ENCODE measurements around the gene CDC42BPB. TPM values are rescaled to one million over a fixed set of nuclear protein-coding genes. Genes with fewer than 3 reads are reported as not detected.

The CDC42BPB gene, protein sequence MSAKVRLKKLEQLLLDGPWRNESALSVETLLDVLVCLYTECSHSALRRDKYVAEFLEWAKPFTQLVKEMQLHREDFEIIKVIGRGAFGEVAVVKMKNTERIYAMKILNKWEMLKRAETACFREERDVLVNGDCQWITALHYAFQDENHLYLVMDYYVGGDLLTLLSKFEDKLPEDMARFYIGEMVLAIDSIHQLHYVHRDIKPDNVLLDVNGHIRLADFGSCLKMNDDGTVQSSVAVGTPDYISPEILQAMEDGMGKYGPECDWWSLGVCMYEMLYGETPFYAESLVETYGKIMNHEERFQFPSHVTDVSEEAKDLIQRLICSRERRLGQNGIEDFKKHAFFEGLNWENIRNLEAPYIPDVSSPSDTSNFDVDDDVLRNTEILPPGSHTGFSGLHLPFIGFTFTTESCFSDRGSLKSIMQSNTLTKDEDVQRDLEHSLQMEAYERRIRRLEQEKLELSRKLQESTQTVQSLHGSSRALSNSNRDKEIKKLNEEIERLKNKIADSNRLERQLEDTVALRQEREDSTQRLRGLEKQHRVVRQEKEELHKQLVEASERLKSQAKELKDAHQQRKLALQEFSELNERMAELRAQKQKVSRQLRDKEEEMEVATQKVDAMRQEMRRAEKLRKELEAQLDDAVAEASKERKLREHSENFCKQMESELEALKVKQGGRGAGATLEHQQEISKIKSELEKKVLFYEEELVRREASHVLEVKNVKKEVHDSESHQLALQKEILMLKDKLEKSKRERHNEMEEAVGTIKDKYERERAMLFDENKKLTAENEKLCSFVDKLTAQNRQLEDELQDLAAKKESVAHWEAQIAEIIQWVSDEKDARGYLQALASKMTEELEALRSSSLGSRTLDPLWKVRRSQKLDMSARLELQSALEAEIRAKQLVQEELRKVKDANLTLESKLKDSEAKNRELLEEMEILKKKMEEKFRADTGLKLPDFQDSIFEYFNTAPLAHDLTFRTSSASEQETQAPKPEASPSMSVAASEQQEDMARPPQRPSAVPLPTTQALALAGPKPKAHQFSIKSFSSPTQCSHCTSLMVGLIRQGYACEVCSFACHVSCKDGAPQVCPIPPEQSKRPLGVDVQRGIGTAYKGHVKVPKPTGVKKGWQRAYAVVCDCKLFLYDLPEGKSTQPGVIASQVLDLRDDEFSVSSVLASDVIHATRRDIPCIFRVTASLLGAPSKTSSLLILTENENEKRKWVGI (N-terminal part only)
- not detected for polyA plus RNA-seq

DNA sequence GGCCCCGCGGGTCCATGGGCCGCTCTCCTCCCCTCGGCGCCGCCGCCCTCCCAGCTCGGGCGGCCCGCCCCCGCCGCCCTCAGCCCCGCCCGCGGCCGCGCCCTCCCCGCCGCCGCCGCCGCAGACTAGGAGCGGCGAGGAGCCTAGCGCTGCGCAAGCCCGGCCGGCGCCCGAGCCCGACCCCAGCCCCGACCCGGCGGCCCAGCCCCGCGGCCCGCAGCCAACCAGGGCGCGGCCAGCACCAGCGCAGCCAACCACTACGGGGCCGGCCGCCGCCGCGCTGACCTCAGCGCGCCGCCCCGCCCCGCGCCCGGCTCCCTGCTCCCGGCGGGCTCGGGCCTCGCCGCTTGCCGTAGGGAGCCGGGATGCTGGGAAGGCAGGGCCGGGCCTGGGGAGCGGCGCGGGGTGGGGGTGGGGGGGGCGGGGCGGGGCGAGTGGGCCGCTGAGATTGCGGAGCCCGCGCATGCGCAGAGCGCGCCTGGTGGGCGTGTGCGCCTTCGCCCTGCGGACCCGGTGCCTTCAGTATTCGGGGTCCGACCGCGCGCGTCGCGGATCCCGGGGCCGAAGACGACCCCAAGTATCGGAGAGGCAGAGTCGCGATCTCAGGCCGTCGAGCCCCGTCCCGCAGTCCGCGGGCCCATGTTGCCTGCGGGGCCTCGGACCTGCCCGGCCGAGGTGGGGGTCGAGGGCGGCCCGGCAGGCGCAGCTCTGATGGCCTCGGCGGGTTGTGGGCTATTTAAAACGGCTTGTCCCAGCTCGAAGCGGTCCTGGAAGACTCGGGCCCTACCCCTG lies at the start of gene CDC42BPB:
Gene CDC42BPB (minus strand): TSS at position 178 of the 792 bp plus-strand sequence. CDS start 376 bp downstream, outside the sequence.
- peaks cover 19 to 37% (median 23%) of the 10 kb centered on the region in 3 donors for H3K27me3 Mint-ChIP-seq (ENCODE audit: low read depth in 3 of 3)
- peak; percentile 39 to 45 (median 44) for DNase-seq
- no peaks in the 10 kb centered on the region for H3K36me3 Mint-ChIP-seq
- H3K4me3 Mint-ChIP-seq, result peak within 1 kb of the TSS; percentile 38 to 74 (median 57)
- peaks cover 0 to 6% of the 10 kb centered on the region in 2 donors for H3K4me1 Mint-ChIP-seq
- no peak within 1 kb of the TSS for H3K27ac Mint-ChIP-seq
- H3K9me3 Mint-ChIP-seq, result no peaks in the 10 kb centered on the region

DNA sequence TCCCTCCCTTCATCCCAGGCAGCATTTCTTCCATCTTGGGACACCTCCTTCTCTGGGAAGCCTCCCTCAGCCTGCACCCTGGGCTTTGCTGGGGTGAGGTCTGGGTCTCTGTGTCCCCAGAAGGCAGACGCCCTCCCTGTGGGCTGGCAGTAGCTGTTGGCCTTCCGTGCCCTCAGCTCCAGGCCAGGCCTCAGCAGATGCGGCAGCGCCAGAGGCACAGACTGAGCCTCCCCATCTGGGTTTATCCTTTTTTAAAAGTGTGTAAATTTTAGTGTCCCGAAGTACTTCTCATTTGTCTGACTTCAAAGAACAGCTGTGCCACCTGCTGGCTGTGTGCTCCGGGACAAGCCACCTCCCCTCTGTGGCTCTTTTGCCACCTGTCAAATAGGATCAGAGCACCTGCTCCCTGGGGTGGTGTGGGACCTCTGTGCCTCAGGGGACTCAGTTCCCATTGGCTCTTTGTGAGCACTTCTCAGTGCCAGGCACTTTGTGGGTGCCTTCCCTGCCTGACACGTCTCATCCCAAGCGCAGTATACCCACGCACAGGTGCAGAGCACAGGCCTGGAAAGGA lies 48.3 kb upstream of the CDC42BPB start:
- peaks cover 0 to 4% (median 3%) of the 10 kb centered on the region in 3 donors for H3K27me3 Mint-ChIP-seq (ENCODE audit: low read depth in 3 of 3)
- no peak overlapping the region for H3K4me3 Mint-ChIP-seq
- peaks cover 0 to 2% of the 10 kb centered on the region in 2 donors for H3K4me1 Mint-ChIP-seq
- no peaks in the 10 kb centered on the region for H3K36me3 Mint-ChIP-seq
- no peaks in the 10 kb centered on the region for H3K9me3 Mint-ChIP-seq
- DNase-seq, result no peak
- no peak overlapping the region for H3K27ac Mint-ChIP-seq

DNA sequence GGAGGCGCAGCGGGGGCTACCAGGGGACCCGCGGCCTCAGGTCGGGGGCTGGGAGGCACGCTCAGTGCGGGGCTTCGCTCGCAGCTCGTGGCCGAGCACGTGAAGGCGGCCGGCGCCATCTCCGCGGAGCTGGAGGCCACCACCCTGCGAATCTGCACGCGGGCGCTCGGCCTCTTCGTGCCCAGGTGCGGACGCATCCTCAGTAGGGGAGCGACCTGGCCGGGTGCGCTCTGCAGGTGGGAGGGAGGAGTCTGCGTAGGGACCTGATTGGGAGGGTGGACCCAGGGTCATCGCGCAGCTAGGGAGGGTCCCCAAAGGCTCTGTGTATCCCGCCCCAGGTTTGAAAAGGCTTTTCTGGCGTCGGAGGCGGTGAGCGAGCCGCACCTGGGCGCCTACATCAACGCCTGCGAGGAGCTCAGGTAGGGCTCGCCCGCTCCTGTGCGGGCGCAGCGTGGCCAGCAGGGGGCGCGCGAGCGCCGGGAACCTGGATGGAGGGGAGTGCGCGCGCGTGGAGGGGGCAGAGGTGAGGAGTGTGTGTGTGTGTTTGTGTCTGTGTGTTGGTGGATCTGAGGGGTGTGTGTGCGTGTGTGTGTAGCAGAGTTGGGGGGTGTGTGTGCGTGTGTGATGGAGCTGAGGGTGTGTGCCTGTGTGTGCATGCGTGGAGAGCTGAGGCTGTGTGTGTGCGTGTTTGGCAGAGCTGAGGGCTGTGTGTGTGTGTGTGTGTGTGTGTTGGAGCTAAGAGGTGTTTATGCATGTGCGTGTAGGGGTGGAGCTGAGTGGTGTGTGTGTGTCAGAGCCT lies 47.5 kb upstream of the CDC42BPB start:
- peaks cover 0 to 2% of the 10 kb centered on the region in 2 donors for H3K4me1 Mint-ChIP-seq
- no peaks in the 10 kb centered on the region for H3K36me3 Mint-ChIP-seq
- H3K27me3 Mint-ChIP-seq (ENCODE audit: low read depth in 3 of 3), result peaks cover 0 to 4% (median 2%) of the 10 kb centered on the region in 3 donors

DNA sequence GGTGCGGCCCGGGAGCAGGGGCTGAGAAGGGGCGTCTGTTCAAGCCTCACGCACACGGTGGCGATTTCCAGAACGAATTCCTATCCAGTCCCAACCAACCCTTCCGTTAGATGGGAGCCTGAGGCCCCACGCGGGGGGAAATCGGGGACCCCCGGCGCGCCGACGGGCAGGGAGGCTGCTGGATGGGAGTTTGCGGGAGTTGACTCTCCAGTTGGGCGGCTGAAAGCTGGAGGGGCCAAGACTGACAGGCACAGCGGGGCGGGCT lies 47.0 kb upstream of the CDC42BPB start:
- H3K9me3 Mint-ChIP-seq, result no peaks in the 10 kb centered on the region
- no peak overlapping the region for H3K27ac Mint-ChIP-seq
- no peak for DNase-seq
- H3K4me3 Mint-ChIP-seq, result no peak overlapping the region
- no peaks in the 10 kb centered on the region for H3K36me3 Mint-ChIP-seq
- peaks cover 0 to 4% (median 2%) of the 10 kb centered on the region in 3 donors for H3K27me3 Mint-ChIP-seq (ENCODE audit: low read depth in 3 of 3)
- peaks cover 0 to 2% of the 10 kb centered on the region in 2 donors for H3K4me1 Mint-ChIP-seq

More for the DNA sequence above, 47.5 kb upstream of the CDC42BPB start:
- H3K9me3 Mint-ChIP-seq, result no peaks in the 10 kb centered on the region
- DNase-seq, result peak; percentile 43 to 53 (median 46)
- no peak overlapping the region for H3K4me3 Mint-ChIP-seq
- no peak overlapping the region for H3K27ac Mint-ChIP-seq

DNA sequence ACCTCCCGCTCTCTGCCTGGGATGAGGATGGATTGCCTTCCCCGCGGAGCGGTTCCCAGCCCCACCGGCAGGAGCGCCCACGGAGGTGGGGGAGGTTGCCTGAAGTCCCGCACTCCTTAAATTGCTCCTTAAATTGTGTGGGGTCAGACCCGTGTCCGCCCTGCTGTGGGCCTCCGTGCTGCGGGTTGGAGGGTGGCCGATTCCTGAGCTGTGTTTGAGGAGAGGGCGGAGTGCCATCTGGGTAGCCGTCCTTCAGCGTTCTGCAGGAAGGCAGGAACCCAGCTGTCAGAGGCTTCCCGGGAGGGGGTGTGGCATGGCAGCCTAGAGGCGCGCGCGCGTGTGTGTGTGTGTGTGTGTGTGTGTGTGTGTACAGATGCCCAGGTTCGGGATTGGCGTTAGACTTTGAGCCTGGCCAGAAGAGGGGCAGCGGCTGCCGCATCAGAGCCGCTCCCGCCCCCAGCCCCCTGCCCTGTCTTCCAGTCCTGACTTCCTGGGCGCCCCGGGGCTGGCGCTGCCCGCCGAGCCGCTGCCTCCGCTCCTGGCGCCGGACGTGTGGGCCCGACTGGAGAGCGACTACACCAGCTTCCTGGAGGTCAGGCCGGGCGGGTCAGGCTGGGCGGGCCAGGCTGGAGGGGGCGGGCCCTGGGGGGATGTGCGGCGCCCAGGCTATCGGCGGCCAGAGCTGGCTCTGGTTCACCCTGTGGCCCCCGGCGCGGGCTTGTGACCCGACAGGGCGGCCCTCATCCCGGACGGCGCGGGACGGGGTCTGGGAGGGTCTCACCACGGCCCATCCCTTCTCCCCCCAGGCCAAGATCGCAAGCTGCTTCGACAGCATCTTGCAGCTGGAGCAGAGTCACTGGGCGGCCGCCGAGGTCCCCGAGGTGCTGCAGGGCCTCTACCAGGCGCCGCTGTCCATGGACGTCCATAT lies 46.4 kb upstream of the CDC42BPB start:
- H3K4me1 Mint-ChIP-seq, result peaks cover 0 to 2% of the 10 kb centered on the region in 2 donors
- H3K4me3 Mint-ChIP-seq, result no peak overlapping the region
- H3K36me3 Mint-ChIP-seq, result no peaks in the 10 kb centered on the region
- peaks cover 0 to 4% (median 2%) of the 10 kb centered on the region in 3 donors for H3K27me3 Mint-ChIP-seq (ENCODE audit: low read depth in 3 of 3)
- no peaks in the 10 kb centered on the region for H3K9me3 Mint-ChIP-seq
- no peak for DNase-seq
- no peak overlapping the region for H3K27ac Mint-ChIP-seq

DNA sequence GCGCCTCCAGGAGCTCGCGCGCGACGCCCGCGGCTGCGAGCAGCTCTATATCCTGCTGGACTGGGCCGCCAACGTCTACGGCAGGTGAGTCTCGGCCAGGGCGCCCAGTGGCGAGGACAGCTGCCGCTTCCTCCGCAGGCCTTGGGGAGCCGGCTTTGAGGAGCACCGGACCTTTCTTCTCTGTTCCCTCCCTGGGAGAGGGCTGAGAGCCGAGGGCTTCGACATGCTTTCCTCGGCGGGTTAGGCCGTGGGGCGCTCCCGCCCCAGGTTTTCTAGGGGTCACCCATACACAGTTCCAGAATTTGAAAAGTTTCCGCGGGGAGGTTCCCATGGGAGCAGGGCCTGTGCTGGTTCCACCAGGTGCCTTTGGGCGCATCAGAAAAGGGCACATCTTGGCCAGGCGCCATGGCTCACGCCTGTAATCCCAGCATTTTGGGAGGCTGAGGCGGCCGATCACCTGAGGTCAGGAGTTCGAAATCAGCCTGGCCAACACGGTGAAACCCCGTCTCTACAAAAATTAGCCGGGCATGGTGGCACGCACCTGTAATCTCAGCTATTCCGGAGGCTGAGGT lies 45.4 kb upstream of the CDC42BPB start:
- H3K27ac Mint-ChIP-seq, result no peak overlapping the region
- H3K27me3 Mint-ChIP-seq (ENCODE audit: low read depth in 3 of 3), result peaks cover 0 to 4% (median 2%) of the 10 kb centered on the region in 3 donors
- no peaks in the 10 kb centered on the region for H3K36me3 Mint-ChIP-seq
- no peaks in the 10 kb centered on the region for H3K9me3 Mint-ChIP-seq
- DNase-seq, result no peak
- H3K4me1 Mint-ChIP-seq, result peaks cover 0 to 2% of the 10 kb centered on the region in 2 donors
- no peak overlapping the region for H3K4me3 Mint-ChIP-seq

DNA sequence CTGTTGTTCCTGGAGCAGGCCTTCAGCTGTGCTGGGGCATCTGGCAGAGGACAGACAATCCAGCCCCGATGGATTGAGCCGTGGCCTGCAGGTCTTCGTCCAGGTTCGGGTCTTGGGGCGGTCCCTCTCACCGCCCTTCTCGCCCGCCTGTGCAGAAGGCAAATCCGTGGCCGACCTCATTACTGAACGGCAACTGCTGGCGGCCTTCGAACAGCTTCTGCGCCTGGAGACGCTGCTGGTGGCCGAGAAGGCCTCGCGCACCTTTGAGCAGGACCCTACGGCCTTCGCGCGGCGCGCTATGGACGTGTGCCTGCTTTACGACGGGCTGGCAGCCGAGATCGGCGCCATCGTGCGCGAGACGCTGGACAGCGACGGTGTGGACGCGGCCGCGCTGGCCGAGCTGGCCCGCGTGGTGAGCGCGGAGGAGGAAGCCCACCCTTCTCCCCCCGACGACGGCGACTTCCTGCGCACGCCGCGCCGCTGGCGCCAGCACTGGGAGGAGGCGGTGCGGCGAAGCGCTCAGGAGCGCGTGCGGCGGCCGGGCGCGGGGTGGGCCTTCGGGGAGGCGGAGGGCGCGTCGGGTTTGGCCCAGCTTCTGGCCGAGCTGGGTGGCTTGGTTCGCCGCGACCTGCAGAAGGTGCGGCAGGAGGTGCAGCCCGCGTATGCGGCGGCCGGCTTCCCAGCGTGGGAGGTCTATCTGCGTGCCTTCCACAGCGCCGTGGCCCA lies 44.8 kb upstream of the CDC42BPB start:
- no peaks in the 10 kb centered on the region for H3K9me3 Mint-ChIP-seq
- H3K27ac Mint-ChIP-seq, result no peak overlapping the region

DNA sequence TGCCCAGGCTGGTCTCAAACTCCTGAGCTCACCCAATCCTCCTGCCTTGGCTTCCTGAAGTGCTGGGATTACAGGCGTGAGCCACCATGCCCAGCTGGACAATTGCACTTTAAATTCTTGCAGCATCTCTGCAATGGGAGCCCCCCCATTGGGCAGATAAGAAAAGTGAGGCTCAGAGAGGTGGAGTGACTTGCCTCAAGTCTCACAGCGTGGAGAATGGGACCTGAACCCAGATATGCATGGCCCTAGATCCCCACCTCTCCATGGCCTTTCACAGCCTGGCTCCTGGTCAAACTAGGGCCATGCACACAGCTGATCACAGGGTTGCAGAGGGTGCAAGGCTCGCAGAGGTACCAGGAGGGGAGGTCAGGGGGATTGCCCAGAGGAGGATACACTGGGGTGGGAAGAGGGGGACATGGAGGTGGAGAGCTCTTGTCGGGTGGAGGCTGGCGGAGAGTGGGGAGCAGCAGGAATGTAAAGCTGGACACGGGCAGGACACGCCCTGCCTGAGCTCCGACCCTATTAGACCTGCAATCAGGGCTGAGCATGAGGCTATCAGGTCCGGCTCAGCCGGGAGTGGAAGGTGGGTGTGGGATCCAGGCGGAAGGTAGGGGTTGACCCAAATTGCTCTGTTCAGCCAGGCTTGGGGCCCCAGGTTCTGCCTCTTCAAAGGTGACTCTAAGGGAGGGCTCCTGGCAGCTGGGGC lies 44.1 kb upstream of the CDC42BPB start:
- no peak overlapping the region for H3K4me3 Mint-ChIP-seq

More for the DNA sequence above, 44.8 kb upstream of the CDC42BPB start:
- no peak for DNase-seq
- H3K36me3 Mint-ChIP-seq, result no peaks in the 10 kb centered on the region
- no peak overlapping the region for H3K4me3 Mint-ChIP-seq
- H3K27me3 Mint-ChIP-seq (ENCODE audit: low read depth in 3 of 3), result peaks cover 0 to 4% (median 2%) of the 10 kb centered on the region in 3 donors
- H3K4me1 Mint-ChIP-seq, result peaks cover 0 to 2% of the 10 kb centered on the region in 2 donors

DNA sequence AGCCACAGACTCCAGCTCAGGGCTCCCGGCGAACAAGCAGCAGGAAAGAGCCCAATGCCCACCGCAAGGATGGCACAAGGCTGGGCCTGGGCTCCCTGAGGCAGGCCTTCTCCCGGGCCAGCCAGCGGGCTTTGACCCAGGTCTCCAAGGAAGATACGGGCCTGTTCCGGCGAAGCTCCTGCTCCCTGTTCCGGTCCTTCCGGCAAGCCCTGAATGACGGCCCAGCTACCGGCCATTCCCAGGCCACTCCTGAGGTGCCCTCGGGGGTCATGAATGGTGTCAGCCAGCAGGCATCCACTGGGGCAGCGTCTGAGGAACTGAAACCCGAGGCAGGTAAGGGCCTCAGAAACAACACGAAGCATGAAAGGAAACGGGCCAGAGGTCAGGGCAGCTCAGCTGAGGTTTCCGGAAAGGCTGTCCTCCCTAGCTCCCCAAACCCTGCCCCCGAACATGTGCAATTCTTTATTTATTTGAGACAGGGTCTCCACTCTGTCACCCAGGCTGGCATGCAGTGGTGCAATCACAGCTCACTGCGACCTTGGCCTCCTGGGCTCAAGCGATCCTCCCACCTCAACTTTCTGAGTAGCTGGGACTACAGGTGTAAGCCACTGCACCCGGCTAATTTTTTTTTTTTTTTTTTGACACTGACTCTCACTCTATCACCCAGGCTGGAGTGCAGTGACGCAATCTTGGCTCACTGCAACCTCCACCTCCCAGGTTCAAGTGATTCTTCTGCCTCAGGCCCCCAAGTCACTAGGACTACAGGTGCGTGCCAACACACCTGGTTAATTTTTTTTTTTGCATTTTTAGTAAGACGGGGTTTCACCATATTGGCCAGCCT lies 43.2 kb upstream of the CDC42BPB start:
- H3K27me3 Mint-ChIP-seq (ENCODE audit: low read depth in 3 of 3), result peaks cover 0 to 7% (median 2%) of the 10 kb centered on the region in 3 donors
- H3K4me1 Mint-ChIP-seq, result peaks cover 0 to 2% of the 10 kb centered on the region in 2 donors
- H3K9me3 Mint-ChIP-seq, result no peaks in the 10 kb centered on the region
- no peak overlapping the region for H3K4me3 Mint-ChIP-seq
- H3K36me3 Mint-ChIP-seq, result no peaks in the 10 kb centered on the region
- no peak for DNase-seq
- no peak overlapping the region for H3K27ac Mint-ChIP-seq

More for the DNA sequence above, 44.1 kb upstream of the CDC42BPB start:
- H3K4me1 Mint-ChIP-seq, result peaks cover 0 to 2% of the 10 kb centered on the region in 2 donors
- no peaks in the 10 kb centered on the region for H3K9me3 Mint-ChIP-seq
- DNase-seq, result no peak
- no peak overlapping the region for H3K27ac Mint-ChIP-seq
- H3K36me3 Mint-ChIP-seq, result no peaks in the 10 kb centered on the region
- H3K27me3 Mint-ChIP-seq (ENCODE audit: low read depth in 3 of 3), result peaks cover 0 to 7% (median 2%) of the 10 kb centered on the region in 3 donors
